Neural crest cell (in vitro differentiated cells): ENCODE results near the gene KRTAP3-1. TPM values are rescaled to one million over a fixed set of nuclear protein-coding genes. Genes with fewer than 3 reads are reported as not detected.

ENCODE experiments used
- DNase-seq: peaks from one replicate; pipeline ENCODE4 v3.0.0; 2021; ENCODE audit warnings: low read depth, mixed read lengths, low spot score
- H3K27ac Mint-ChIP-seq: one replicate; pipeline ENCODE4 v1.8.0; 2021; ENCODE audit warnings: mild to moderate bottlenecking, mixed read lengths; ENCODE audit not compliant: unreplicated experiment
- H3K27me3 Mint-ChIP-seq: 2 replicates; pipeline ENCODE4 v1.8.0; 2021; ENCODE audit warnings: low read depth, mild to moderate bottlenecking, mixed read lengths
- H3K36me3 Mint-ChIP-seq: 2 replicates; pipeline ENCODE4 v1.8.0; 2021; ENCODE audit warnings: low read depth, mild to moderate bottlenecking, mixed read lengths
- H3K4me1 Mint-ChIP-seq: 2 replicates; pipeline ENCODE4 v1.8.0; 2021; ENCODE audit warnings: mixed read lengths
- H3K4me3 Mint-ChIP-seq: one replicate; pipeline ENCODE4 v1.8.0; 2021; ENCODE audit warnings: mild to moderate bottlenecking, mixed read lengths
- H3K9me3 Mint-ChIP-seq: 2 replicates; pipeline ENCODE4 v1.8.0; 2021; ENCODE audit warnings: mixed read lengths
- CTCF ChIP-seq: fragments of 200-600 bp; sonication (generic); conservative IDR thresholded peaks from 2 replicates; pipeline ENCODE4 v1.5.0; 2021; ENCODE audit warnings: antibody characterized with exemption, mild to moderate bottlenecking
- total RNA-seq: library from RNA; stranded (reverse); gene quantifications from 2 replicates; pipeline ENCODE4 v1.2.1, GENCODE V29; 2021

Gene KRTAP3-1
- total RNA-seq, 1 donor from 2014 or later, result not detected

GRCh38 chr17:40962059-40962561 lies 46.8 kb downstream of the KRTAP3-1 start:
- Mint-ChIP-seq H3K9me3 (no peaks in the 10 kb centered on the region), H3K27ac (no peak overlapping the region), H3K27me3 (peaks cover 6% of the 10 kb centered on the region), H3K4me3 (no peak overlapping the region), H3K4me1 (no peaks in the 10 kb centered on the region), H3K36me3 (no peaks in the 10 kb centered on the region)
- DNase-seq, result no peak
- TF ChIP-seq CTCF, result no peak

- Mint-ChIP-seq H3K4me1 (peaks cover 4% of the 10 kb centered on the region), H3K9me3 (no peaks in the 10 kb centered on the region), H3K4me3 (no peak overlapping the region), H3K27me3 (peaks cover 2% of the 10 kb centered on the region), H3K27ac (no peak overlapping the region), H3K36me3 (no peaks in the 10 kb centered on the region)
- TF ChIP-seq CTCF, result no peak
- no peak for DNase-seq
These were observed 47.3 kb downstream of the KRTAP3-1 start for GRCh38 chr17:40961591-40961990.

- no peak for TF ChIP-seq CTCF
- Mint-ChIP-seq H3K9me3 (no peaks in the 10 kb centered on the region), H3K36me3 (no peaks in the 10 kb centered on the region), H3K4me3 (no peak overlapping the region), H3K27ac (no peak overlapping the region), H3K4me1 (peaks cover 5% of the 10 kb centered on the region), H3K27me3 (no peaks in the 10 kb centered on the region)
- DNase-seq, result no peak
These were observed 48.8 kb downstream of the KRTAP3-1 start for GRCh38 chr17:40960144-40960543.

Other genes starting within 250 kb of the KRTAP3-1 start
- not detected in 2 replicates for gene KRT26, start 236.9 kb downstream of the KRTAP3-1 start, total RNA-seq
- gene KRT27, start 226.6 kb downstream of the KRTAP3-1 start, total RNA-seq, result not detected in 2 replicates
- gene KRT28, start 209.2 kb downstream of the KRTAP3-1 start, total RNA-seq, result not detected in 2 replicates
- 33.2 and 39.1 TPM in 2 replicates for gene KRT10, start 186.5 kb downstream of the KRTAP3-1 start, total RNA-seq
- gene KRT12, start 141.9 kb downstream of the KRTAP3-1 start, total RNA-seq, result not detected in 2 replicates
- gene KRT20, start 123.9 kb downstream of the KRTAP3-1 start, total RNA-seq, result not detected in 2 replicates
- not detected in 2 replicates for gene KRT23, start 71.5 kb downstream of the KRTAP3-1 start, total RNA-seq
- not detected in 2 replicates for gene KRT39, start 42.2 kb downstream of the KRTAP3-1 start, total RNA-seq
- gene KRT40, start 24.8 kb downstream of the KRTAP3-1 start, total RNA-seq, result not detected in 2 replicates
- gene KRTAP3-3, start 15.0 kb downstream of the KRTAP3-1 start, total RNA-seq, result not detected in 2 replicates
- not detected in 2 replicates for gene KRTAP3-2, start 9.2 kb downstream of the KRTAP3-1 start, total RNA-seq
- not detected in 2 replicates for gene KRTAP1-5, start 18.1 kb upstream of the KRTAP3-1 start, total RNA-seq
- gene KRTAP1-4, start 21.1 kb upstream of the KRTAP3-1 start, total RNA-seq, result not detected in 2 replicates
- not detected in 2 replicates for gene KRTAP1-3, start 25.7 kb upstream of the KRTAP3-1 start, total RNA-seq
- not detected in 2 replicates for gene KRTAP1-1, start 32.3 kb upstream of the KRTAP3-1 start, total RNA-seq
- not detected in 2 replicates for gene KRTAP2-1, start 38.2 kb upstream of the KRTAP3-1 start, total RNA-seq
- not detected in 2 replicates for gene KRTAP2-2, start 46.1 kb upstream of the KRTAP3-1 start, total RNA-seq
- not detected in 2 replicates for gene KRTAP2-3, start 51.0 kb upstream of the KRTAP3-1 start, total RNA-seq
- not detected in 2 replicates for gene KRTAP2-4, start 56.8 kb upstream of the KRTAP3-1 start, total RNA-seq
- not detected in 2 replicates for gene KRTAP4-7, start 75.0 kb upstream of the KRTAP3-1 start, total RNA-seq
- gene KRTAP4-8, start 89.0 kb upstream of the KRTAP3-1 start, total RNA-seq, result not detected in 2 replicates
- not detected in 2 replicates for gene KRTAP4-16, start 93.1 kb upstream of the KRTAP3-1 start, total RNA-seq
- not detected in 2 replicates for gene KRTAP4-9, start 96.3 kb upstream of the KRTAP3-1 start, total RNA-seq
- not detected in 2 replicates for gene KRTAP4-11, start 109.2 kb upstream of the KRTAP3-1 start, total RNA-seq
- gene KRTAP4-12, start 115.1 kb upstream of the KRTAP3-1 start, total RNA-seq, result not detected in 2 replicates
- gene KRTAP4-6, start 131.4 kb upstream of the KRTAP3-1 start, total RNA-seq, result not detected in 2 replicates
- gene KRTAP4-5, start 140.7 kb upstream of the KRTAP3-1 start, total RNA-seq, result not detected in 2 replicates
- gene KRTAP4-4, start 151.6 kb upstream of the KRTAP3-1 start, total RNA-seq, result not detected in 2 replicates
- gene KRTAP4-3, start 159.1 kb upstream of the KRTAP3-1 start, total RNA-seq, result not detected in 2 replicates
- gene KRTAP4-2, start 169.1 kb upstream of the KRTAP3-1 start, total RNA-seq, result not detected in 2 replicates
- gene KRTAP4-1, start 175.8 kb upstream of the KRTAP3-1 start, total RNA-seq, result not detected in 2 replicates
- not detected in 2 replicates for gene KRTAP9-1, start 180.8 kb upstream of the KRTAP3-1 start, total RNA-seq
- not detected in 2 replicates for gene KRTAP9-2, start 217.5 kb upstream of the KRTAP3-1 start, total RNA-seq
- not detected in 2 replicates for gene KRTAP9-3, start 223.3 kb upstream of the KRTAP3-1 start, total RNA-seq
- gene KRTAP9-8, start 228.9 kb upstream of the KRTAP3-1 start, total RNA-seq, result not detected in 2 replicates
- gene KRTAP9-4, start 240.6 kb upstream of the KRTAP3-1 start, total RNA-seq, result not detected in 2 replicates
- gene KRTAP9-9, start 246.3 kb upstream of the KRTAP3-1 start, total RNA-seq, result not detected in 2 replicates